Panc1 (cell line): Measurements from ENCODE around the gene PARD3. TPM values are rescaled to one million over a fixed set of nuclear protein-coding genes. Genes with fewer than 3 reads are reported as not detected.

ENCODE experiments used
- ATAC-seq: fragments of 200-7000 bp; cut with Tn5 transposase; 2 replicates; pipeline ENCODE4 v1.9.1; 2020; ENCODE audit warnings: mild to moderate bottlenecking, moderate library complexity
- BruUV-seq: library from RNA; stranded (reverse); fragments of 400-500 nt; replicated peaks from 2 replicates; lab custom pipeline; 2021; lab: Mats Ljungman, UMichigan
- CTCF ChIA-PET: fragments of 300-600 bp; sonication (Branson Sonifier 250); formaldehyde crosslinking; loops from one replicate; lab custom pipeline; 2022; ENCODE audit warnings: antibody characterized with exemption; lab: Charles Lee
- POLR2A ChIA-PET: fragments of 300-600 bp; sonication (Branson Sonifier 250); formaldehyde crosslinking; loops from one replicate; lab custom pipeline; 2022; ENCODE audit warnings: antibody characterized with exemption; lab: Charles Lee
- DNase-seq: peaks from one replicate; pipeline ENCODE4 v3.0.0-alpha.2; 2010; ENCODE audit warnings: low read depth, low spot score
- H3K27ac ChIP-seq: 2 replicates; pipeline ENCODE4 v1.5.1; 2011; ENCODE audit warnings: mild to moderate bottlenecking, low read length, inconsistent platforms
- H3K27me3 ChIP-seq: fragments of 200-500 bp; sonication (Bioruptor generic); 2 replicates; pipeline ENCODE4 v1.6.0; 2014; ENCODE audit warnings: low read length, inconsistent platforms; ENCODE audit not compliant: control insufficient read depth, insufficient read depth
- H3K36me3 ChIP-seq: fragments of 200-500 bp; sonication (Bioruptor generic); 2 replicates; pipeline ENCODE4 v1.5.1; 2014; ENCODE audit warnings: inconsistent platforms, mild to moderate bottlenecking, low read length, moderate library complexity; ENCODE audit not compliant: control insufficient read depth, insufficient read depth
- H3K4me1 ChIP-seq: 2 replicates; pipeline ENCODE4 v1.5.1; 2011; ENCODE audit warnings: inconsistent platforms, mild to moderate bottlenecking, low read length, moderate library complexity; ENCODE audit not compliant: control insufficient read depth, insufficient read depth
- H3K4me3 ChIP-seq, 2 experiments: 2 replicates each; pipeline ENCODE4 v1.5.1; 2011 to 2012; ENCODE audit warnings: low read depth in 2 of 2, low read length in 2 of 2, mild to moderate bottlenecking in 2 of 2, inconsistent platforms in 1 of 2, moderate library complexity in 1 of 2
- H3K9me3 ChIP-seq: fragments of 200-500 bp; sonication (Bioruptor generic); 2 replicates; pipeline ENCODE4 v1.5.1; 2014; ENCODE audit warnings: low read depth, mild to moderate bottlenecking, inconsistent platforms, low read length, moderate library complexity; ENCODE audit not compliant: control insufficient read depth, insufficient read depth
- CTCF ChIP-seq: fragments of 450-650 bp; IDR thresholded peaks from 2 replicates; pipeline ENCODE4 v1.5.1; 2017; ENCODE audit warnings: mild to moderate bottlenecking
- POLR2AphosphoS5 ChIP-seq: IDR thresholded peaks from 2 replicates; pipeline ENCODE4 v1.6.1; 2012; ENCODE audit warnings: mild to moderate bottlenecking, low read depth, low read length, moderate library complexity
- REST ChIP-seq, 2 experiments: IDR thresholded peaks; 2 replicates each; pipeline ENCODE4 v1.6.1; 2011 to 2012; ENCODE audit warnings: low read depth in 2 of 2, control low read depth in 1 of 2, low read length in 1 of 2, mild to moderate bottlenecking in 1 of 2, moderate library complexity in 1 of 2; ENCODE audit not compliant: insufficient read depth in 1 of 2
- SIN3A ChIP-seq: IDR thresholded peaks from 2 replicates; pipeline ENCODE4 v1.6.1; 2012; ENCODE audit warnings: low read depth, mild to moderate bottlenecking, low read length, moderate library complexity, borderline replicate concordance; ENCODE audit not compliant: insufficient read depth
- TCF7L2 ChIP-seq: IDR thresholded peaks from 2 replicates; pipeline ENCODE4 v1.6.1; 2011; ENCODE audit warnings: mild to moderate bottlenecking, low read depth, low read length, inconsistent platforms
- in situ Hi-C: cut with HindIII; loops from 2 replicates; pipeline ENCODE4 v1.10.0; 2016; ENCODE audit warnings: low sequenced_read_pairs, low pct_unique_long_range_greater_than_20kb
- intact Hi-C: fragments of 100-400 bp; cut with micrococcal nuclease; formaldehyde crosslinking; loops from one replicate; pipeline ENCODE4 v1.10.0; 2022; ENCODE audit not compliant: unreplicated experiment
- total RNA-seq: library from RNA; stranded (reverse); gene quantifications from one replicate; pipeline ENCODE4 v1.2.1, GENCODE V29; 2021; ENCODE audit not compliant: unreplicated experiment

PARD3 gene
- total RNA-seq, 1 experiment from 2014 or later = 29.8 TPM

GRCh38 chr10:34748357-34748756 is 66.7 kb downstream of the PARD3 start:
- TF ChIP-seq POLR2AphosphoS5 (no peak), TCF7L2 (no peak), SIN3A (no peak), REST (IDR thresholded peaks at IDR 0.05; ENCODE audit: insufficient read depth in 1 of 2, low read depth in 2 of 2, low read length in 1 of 2) (no peak), CTCF (no peak)
- intact Hi-C loops = no loop called here
- in situ Hi-C loops = no loop called here

GRCh38 chr10:34746094-34746493 is 69.0 kb downstream of the PARD3 start:
- in situ Hi-C loops (no loop called here), intact Hi-C loops (no loop called here)
- TF ChIP-seq POLR2AphosphoS5 = no peak
- no peak for TF ChIP-seq REST (IDR thresholded peaks at IDR 0.05; ENCODE audit: insufficient read depth in 1 of 2, low read depth in 2 of 2, low read length in 1 of 2)
- no peaks in the 10 kb centered on the region for H3K9me3 ChIP-seq
- CTCF ChIA-PET = no interaction called here
- no peak overlapping the region for H3K27ac ChIP-seq
- BruUV-seq = no TSS peak
- POLR2A ChIA-PET = interaction anchor here (0.6 kb wide), 1 partner anchor 19 kb away, joined by 4 read pairs; no protein-coding TSS in a partner anchor
- H3K4me1 ChIP-seq = peaks cover 2% of the 10 kb centered on the region
- DNase-seq (no peak), ATAC-seq (no peak)
- H3K27me3 ChIP-seq = no peaks in the 10 kb centered on the region
- no peaks in the 10 kb centered on the region for H3K36me3 ChIP-seq
- H3K4me3 ChIP-seq = no peak overlapping the region

More at GRCh38 chr10:34748357-34748756, 66.7 kb downstream of the PARD3 start:
- DNase-seq (no peak), ATAC-seq (no peak)
- no TSS peak for BruUV-seq
- Histone ChIP-seq H3K27ac (no peak overlapping the region), H3K36me3 (no peaks in the 10 kb centered on the region), H3K4me1 (peaks cover 8% of the 10 kb centered on the region), H3K4me3 (no peak overlapping the region), H3K9me3 (no peaks in the 10 kb centered on the region), H3K27me3 (no peaks in the 10 kb centered on the region)
- ChIA-PET POLR2A (no interaction called here), CTCF (no interaction called here)
